ENCODE measurements around the gene AGBL2.
"Not testable (repeated sequence)": the region's sequence is repeated elsewhere in the genome, so short reads cannot be mapped to it uniquely, and the experiment has no call there.

Gene AGBL2

GRCh38 chr11:47715082-47715669, at the start of gene AGBL2:
TSS of gene AGBL2 (minus strand) at chr11:47715369. CDS start at chr11:47714650, 719 bp downstream.
- peak in 1 of 2 experiments; percentile 13 for DNase-seq

GRCh38 chr11:47759291-47759690, 44.1 kb upstream of the AGBL2 start:
- not testable (repeated sequence) for DNase-seq

GRCh38 chr11:47756208-47756607, 41.0 kb upstream of the AGBL2 start:
- no peak for DNase-seq

- no peak for DNase-seq
These were observed 35.6 kb upstream of the AGBL2 start for GRCh38 chr11:47750725-47751124.

- DNase-seq, result not testable (repeated sequence)
These were observed 27.3 kb upstream of the AGBL2 start for GRCh38 chr11:47742494-47742893.

GRCh38 chr11:47737817-47738216, 22.6 kb upstream of the AGBL2 start:
- not testable (repeated sequence) for DNase-seq

GRCh38 chr11:47732271-47732670, 17.1 kb upstream of the AGBL2 start:
- DNase-seq, result no peak

GRCh38 chr11:47731475-47731874, 16.3 kb upstream of the AGBL2 start:
- no peak for DNase-seq

GRCh38 chr11:47726878-47727514, 11.8 kb upstream of the AGBL2 start:
- no peak for DNase-seq

GRCh38 chr11:47726118-47726442, 10.9 kb upstream of the AGBL2 start:
- no peak for DNase-seq

- DNase-seq, result no peak
These were observed 10.4 kb upstream of the AGBL2 start for GRCh38 chr11:47725442-47726117.

GRCh38 chr11:47724041-47724729, 9.0 kb upstream of the AGBL2 start:
- no peak for DNase-seq

GRCh38 chr11:47723041-47723440, 7.9 kb upstream of the AGBL2 start:
- peak; percentile 26 to 59 for DNase-seq

GRCh38 chr11:47720651-47721050, 5.5 kb upstream of the AGBL2 start:
- no peak for DNase-seq

- no peak for DNase-seq
These were observed 1.5 kb upstream of the AGBL2 start for GRCh38 chr11:47716692-47717091.

- DNase-seq, result no peak
These were observed 551 bp downstream of the AGBL2 start for GRCh38 chr11:47714554-47715081.

- DNase-seq, result no peak
These were observed 3.4 kb downstream of the AGBL2 start for GRCh38 chr11:47711816-47712215.

- no peak for DNase-seq
These were observed 3.9 kb downstream of the AGBL2 start for GRCh38 chr11:47711225-47711624.

- not testable (repeated sequence) for DNase-seq
These were observed 7.8 kb downstream of the AGBL2 start for GRCh38 chr11:47707275-47707786.

- DNase-seq, result no peak
These were observed 9.4 kb downstream of the AGBL2 start for GRCh38 chr11:47705721-47706120.

GRCh38 chr11:47691979-47692378, 23.2 kb downstream of the AGBL2 start:
- DNase-seq, result no peak

GRCh38 chr11:47689480-47689879, 25.7 kb downstream of the AGBL2 start:
- no peak for DNase-seq

GRCh38 chr11:47688991-47689390, 26.2 kb downstream of the AGBL2 start:
- no peak for DNase-seq

Data from cerebellar nuclear complex (tissue), 1 donor.